BE2C (cell line): Measurements from ENCODE around the gene KY.
A peak's percentile ranks its signal among the peaks of the same experiment; 100 is the strongest.
"Not testable (repeated sequence)": the region's sequence is repeated elsewhere in the genome, so short reads cannot be mapped to it uniquely, and the experiment has no call there.

Source experiments
- DNase-seq: peaks from one replicate; pipeline ENCODE4 v3.0.0-alpha.2; 2020
- H3K27me3 ChIP-seq: fragments of 250-450 bp; sonication (Bioruptor Pico); 2 replicates; pipeline ENCODE4 v1.5.1; 2020; ENCODE audit warnings: mild to moderate bottlenecking
- H3K36me3 ChIP-seq: fragments of 250-450 bp; sonication (Bioruptor Pico); 2 replicates; pipeline ENCODE4 v1.5.1; 2020; ENCODE audit warnings: mild to moderate bottlenecking
- H3K4me1 ChIP-seq: fragments of 250-450 bp; sonication (Bioruptor Pico); 2 replicates; pipeline ENCODE4 v1.5.1; 2020
- H3K4me3 ChIP-seq: 2 replicates; pipeline ENCODE4 v1.5.1; 2011; ENCODE audit warnings: low read depth, low read length
- H3K9me3 ChIP-seq: fragments of 250-450 bp; sonication (Bioruptor Pico); 2 replicates; pipeline ENCODE4 v1.5.1; 2020
- CTCF ChIP-seq: IDR thresholded peaks from 2 replicates; pipeline ENCODE4 v1.5.1; 2012; ENCODE audit warnings: mild to moderate bottlenecking, low read depth, low read length

The KY gene

GRCh38 chr3:134601539-134602439 lies 49.0 kb downstream of the KY start:
- peak; percentile 92 for DNase-seq
- Histone ChIP-seq H3K9me3 (no peaks in the 10 kb centered on the region), H3K27me3 (no peaks in the 10 kb centered on the region), H3K4me3 (no peak overlapping the region), H3K36me3 (no peaks in the 10 kb centered on the region), H3K4me1 (peaks cover 16% of the 10 kb centered on the region)
- no peak for TF ChIP-seq CTCF

GRCh38 chr3:134600685-134601463 lies 49.9 kb downstream of the KY start:
- no peaks in the 10 kb centered on the region for H3K36me3 ChIP-seq
- DNase-seq: peak; percentile 81
- H3K4me3 ChIP-seq: peak overlapping the region; percentile 46
- peaks cover 16% of the 10 kb centered on the region for H3K4me1 ChIP-seq
- peak; percentile 93 for TF ChIP-seq CTCF
- H3K9me3 ChIP-seq: no peaks in the 10 kb centered on the region
- no peaks in the 10 kb centered on the region for H3K27me3 ChIP-seq

GRCh38 chr3:134600206-134600605 lies 50.6 kb downstream of the KY start:
- DNase-seq: no peak
- H3K36me3 ChIP-seq: no peaks in the 10 kb centered on the region
- H3K27me3 ChIP-seq: no peaks in the 10 kb centered on the region
- no peak for TF ChIP-seq CTCF
- H3K4me1 ChIP-seq: peaks cover 16% of the 10 kb centered on the region
- no peak overlapping the region for H3K4me3 ChIP-seq
- H3K9me3 ChIP-seq: no peaks in the 10 kb centered on the region

- Histone ChIP-seq H3K4me1 (peaks cover 16% of the 10 kb centered on the region), H3K27me3 (no peaks in the 10 kb centered on the region), H3K9me3 (no peaks in the 10 kb centered on the region), H3K4me3 (no peak overlapping the region), H3K36me3 (no peaks in the 10 kb centered on the region)
- TF ChIP-seq CTCF: no peak
- DNase-seq: no peak
Observed at GRCh38 chr3:134598763-134599545, 51.9 kb downstream of the KY start.

GRCh38 chr3:134597390-134597970 lies 53.3 kb downstream of the KY start:
- H3K36me3 ChIP-seq: no peaks in the 10 kb centered on the region
- no peak for DNase-seq
- H3K9me3 ChIP-seq: no peaks in the 10 kb centered on the region
- peaks cover 11% of the 10 kb centered on the region for H3K4me1 ChIP-seq
- H3K27me3 ChIP-seq: no peaks in the 10 kb centered on the region
- TF ChIP-seq CTCF: no peak
- H3K4me3 ChIP-seq: no peak overlapping the region

GRCh38 chr3:134594986-134595385 lies 55.8 kb downstream of the KY start:
- DNase-seq, H3K27me3 ChIP-seq, H3K4me1 ChIP-seq, H3K9me3 ChIP-seq, H3K36me3 ChIP-seq, H3K4me3 ChIP-seq: not testable (repeated sequence)
